ENCODE data around the gene S100A7.

S100A7 gene

GRCh38 chr1:153460551-153460950 lies at the start of gene S100A7:
Gene S100A7 (minus strand): TSS chr1:153460651. CDS start chr1:153459013, 1,638 bp downstream.
- DNase-seq: no peak

- peak; percentile 44 for DNase-seq
Observed at GRCh38 chr1:153509729-153510354, 49.4 kb upstream of the S100A7 start.

- no peak for DNase-seq
Observed at GRCh38 chr1:153509036-153509435, 48.6 kb upstream of the S100A7 start.

DNA sequence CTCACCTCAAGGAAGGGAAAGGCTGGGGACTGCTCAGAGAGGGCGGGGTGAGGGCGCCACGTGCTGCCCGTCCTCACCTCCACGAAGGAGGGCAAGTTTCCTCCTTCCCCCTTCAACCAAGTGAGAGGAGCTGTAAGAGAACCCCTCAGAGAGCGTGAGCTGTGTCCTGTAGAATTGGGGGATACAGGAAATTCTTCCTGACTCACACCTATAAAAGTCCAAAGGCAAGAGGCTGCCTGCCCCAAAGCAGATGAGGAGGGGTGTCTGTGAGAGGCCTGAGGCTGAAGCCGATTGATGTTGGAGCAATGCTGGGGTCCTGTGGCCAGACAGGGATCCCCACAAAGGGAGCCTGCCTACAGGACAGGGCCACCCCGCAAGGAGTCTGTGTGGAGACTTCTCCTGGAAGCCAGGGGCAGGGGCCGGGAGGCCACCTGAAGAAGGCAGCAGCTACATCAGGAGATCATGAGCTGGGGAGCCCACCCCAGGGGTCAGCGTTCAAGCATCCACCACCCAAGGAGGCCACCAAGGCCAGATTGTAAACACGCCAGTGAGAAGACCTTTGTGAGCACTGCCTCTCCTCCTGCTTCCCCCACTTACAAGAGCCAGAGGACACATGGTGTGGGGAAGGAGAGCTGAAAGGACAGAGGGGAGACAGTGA lies 47.6 kb upstream of the S100A7 start:
- DNase-seq: no peak

DNA sequence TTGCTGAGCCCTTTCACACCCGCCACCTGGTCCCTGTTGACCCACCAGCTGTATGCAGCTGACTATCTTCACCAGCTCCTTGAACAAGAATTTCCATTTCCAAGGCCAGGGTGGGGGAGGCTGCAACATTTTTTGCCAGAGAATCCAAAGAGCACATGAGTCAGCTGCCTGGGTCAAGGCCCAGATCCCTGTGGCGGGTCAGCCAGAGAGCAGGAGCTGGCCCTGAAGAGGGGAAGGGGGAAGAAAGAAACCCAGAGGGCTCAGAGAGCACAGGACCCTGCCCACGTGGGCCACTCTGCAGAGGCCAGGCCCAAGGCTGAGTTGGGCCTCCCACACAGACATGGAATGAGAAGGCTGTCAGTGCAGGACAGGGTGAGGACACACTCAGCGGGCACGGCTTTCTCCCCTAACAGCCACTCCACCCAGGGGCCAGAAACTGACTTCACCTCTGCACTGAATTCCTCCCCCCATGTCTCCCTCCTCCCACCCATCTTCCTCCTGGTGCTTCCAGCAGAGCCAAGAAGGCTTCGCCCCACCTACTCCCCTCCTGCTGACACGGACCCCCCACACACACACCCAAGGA lies 46.5 kb upstream of the S100A7 start:
- DNase-seq: no peak

GRCh38 chr1:153506386-153506785 lies 45.9 kb upstream of the S100A7 start:
- no peak for DNase-seq

GRCh38 chr1:153505576-153505975 lies 45.1 kb upstream of the S100A7 start:
- no peak for DNase-seq

DNA sequence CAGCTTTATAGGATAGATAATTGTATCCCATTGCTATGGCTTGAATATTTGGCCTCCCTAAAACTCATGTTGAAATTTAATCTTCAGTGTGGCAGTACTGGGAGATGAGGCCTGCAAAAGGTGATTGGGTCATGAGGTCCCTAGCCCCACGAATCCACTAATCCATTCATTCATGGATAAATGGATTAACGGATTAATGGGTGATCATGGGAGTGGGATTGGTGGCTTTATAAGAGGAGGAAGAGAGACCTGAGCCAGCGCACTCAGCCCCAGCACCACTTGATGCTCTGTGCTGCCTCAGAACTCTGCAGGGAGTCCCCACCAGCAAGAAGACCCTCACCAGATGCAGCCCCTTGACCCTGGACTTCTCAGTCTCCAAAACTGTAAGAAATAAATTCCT lies 43.3 kb upstream of the S100A7 start:
- no peak for DNase-seq

- no peak for DNase-seq
Observed at GRCh38 chr1:153498746-153499145, 38.3 kb upstream of the S100A7 start.

- no peak for DNase-seq
Observed at GRCh38 chr1:153495536-153495935, 35.1 kb upstream of the S100A7 start.

DNA sequence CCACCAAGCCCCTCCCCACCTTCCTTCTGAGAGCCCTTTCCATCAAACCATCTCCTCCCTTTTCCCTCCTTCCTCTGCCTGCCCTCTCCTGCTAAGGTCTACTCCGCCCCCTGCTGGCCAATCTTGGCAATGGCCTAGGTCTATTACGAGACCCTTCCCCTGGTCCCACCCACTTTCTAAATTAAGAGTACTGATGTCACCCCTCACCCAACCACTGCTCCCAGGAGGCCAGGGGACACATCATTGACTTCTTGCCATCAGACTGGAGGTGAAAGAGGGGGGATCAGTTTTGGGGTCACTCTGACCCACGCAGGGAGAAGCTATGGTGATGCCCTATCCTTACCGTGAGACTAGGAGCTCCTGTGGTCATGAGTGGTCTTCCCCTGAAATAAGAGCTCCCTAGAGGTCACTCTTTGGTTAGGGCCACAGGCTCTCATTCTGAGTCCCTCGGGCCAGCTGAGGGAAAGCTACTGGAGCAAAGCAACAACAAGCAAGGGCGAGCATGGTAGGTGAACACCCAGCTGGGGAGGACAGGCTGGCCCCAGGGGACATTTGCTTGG lies 34.6 kb upstream of the S100A7 start:
- DNase-seq: peak; percentile 83

- no peak for DNase-seq
Observed at GRCh38 chr1:153493343-153493960, 33.0 kb upstream of the S100A7 start.

GRCh38 chr1:153490272-153491051 lies 30.0 kb upstream of the S100A7 start:
- DNase-seq: no peak

GRCh38 chr1:153488731-153489130 lies 28.3 kb upstream of the S100A7 start:
- no peak for DNase-seq

- DNase-seq: no peak
Observed at GRCh38 chr1:153487707-153488106, 27.3 kb upstream of the S100A7 start.

DNA sequence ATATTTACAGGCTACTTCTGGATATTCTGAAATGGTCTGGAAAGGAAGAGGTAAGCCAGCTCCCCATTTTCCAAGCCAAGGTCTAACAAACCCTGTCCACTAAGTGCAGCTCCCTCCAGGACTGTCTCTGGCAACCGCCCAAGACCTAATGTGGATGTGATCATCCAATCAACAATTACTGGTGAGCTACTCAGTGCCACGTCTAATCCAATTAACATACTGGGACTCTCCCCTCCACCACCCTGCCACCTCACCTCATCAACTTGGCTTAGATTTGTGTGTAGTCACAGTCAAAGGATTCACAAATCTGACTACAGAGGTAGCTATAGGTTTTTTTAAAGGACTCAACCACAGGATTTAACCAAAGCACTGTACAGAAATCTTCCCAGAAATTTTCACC lies 25.4 kb upstream of the S100A7 start:
- no peak for DNase-seq

DNA sequence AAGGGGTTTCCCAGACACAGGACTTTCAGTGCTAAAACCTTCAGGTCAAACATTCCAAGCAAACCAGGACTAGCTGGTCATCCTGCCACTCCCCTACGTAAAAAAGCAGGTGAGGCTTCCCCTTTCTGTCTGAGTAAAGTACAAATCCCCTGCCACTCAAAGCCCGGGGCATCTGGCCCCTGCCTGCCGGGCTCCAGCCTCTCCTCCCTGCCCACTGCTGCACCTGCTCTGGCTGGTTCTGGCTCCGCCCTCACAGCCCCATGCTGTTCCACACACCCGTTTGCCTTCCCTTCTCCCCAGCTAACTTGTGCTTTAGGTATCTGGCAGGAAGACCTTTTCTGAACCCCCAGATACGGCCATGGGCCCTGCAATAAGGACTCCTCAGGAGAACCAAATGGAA lies 23.3 kb upstream of the S100A7 start:
- DNase-seq: no peak

DNA sequence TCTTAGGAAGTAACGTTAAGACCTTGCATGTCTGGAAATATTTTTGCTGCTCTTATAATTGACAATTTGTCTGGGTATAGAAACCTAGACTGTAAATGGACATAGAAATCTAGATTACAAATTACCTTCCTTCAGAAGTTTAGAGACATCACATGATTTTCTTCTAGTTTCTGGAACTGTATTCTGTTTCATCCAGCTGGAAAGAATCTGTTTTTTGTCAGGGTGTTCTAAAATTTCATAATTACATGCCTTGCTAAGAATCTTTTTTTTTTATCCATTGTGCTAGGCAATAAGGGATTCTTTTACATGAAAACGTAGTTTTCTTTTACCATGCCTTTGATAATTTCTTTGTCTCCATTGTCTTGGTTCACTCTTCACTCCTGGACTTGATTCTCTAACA lies 20.7 kb upstream of the S100A7 start:
- DNase-seq: no peak

DNA sequence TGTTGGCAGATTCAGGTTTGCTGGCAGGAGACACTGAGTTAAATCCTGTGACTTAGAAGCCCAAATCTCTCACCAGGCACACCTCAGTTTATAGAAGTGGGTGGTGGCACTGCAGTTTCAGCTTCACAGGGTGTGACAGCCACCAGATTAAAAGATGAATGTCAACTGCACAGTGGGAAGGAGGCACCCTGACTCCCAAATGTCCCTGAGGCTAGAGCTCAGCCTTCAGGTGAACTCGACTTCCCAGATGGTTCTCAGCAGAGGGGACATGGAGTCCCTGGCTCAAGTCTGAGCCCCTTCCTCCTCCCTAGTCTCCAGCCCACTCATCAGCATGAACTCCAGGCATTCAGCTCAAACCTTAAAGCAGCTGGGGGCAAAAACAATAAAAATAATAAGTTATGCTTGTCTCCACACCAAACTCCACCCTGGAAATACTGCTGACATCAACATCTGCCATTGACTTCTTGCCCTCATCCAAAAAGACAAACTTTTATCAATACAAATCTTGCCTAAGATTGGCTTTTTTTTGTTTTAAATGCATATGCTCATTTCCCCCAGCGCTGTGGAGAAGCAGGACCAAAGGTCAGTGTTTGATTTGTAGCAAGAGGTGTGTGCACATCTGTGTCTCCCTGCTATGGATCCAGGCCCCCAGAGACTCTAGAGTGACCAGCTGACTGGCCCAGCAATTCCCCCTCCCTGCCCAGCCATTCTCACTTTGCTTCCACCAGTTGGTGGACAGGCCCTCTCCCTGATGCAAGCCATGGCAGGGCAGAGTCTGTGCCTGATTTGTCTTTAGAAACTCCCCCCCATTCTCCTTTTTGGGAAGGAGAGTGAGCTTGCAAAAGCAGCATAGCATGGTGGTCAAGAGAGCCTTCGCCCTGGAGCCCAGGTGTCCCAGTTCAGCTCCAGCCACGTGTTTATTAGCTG lies 18.5 kb upstream of the S100A7 start:
- no peak for DNase-seq

GRCh38 chr1:153478047-153478691 lies 17.7 kb upstream of the S100A7 start:
- no peak for DNase-seq

DNA sequence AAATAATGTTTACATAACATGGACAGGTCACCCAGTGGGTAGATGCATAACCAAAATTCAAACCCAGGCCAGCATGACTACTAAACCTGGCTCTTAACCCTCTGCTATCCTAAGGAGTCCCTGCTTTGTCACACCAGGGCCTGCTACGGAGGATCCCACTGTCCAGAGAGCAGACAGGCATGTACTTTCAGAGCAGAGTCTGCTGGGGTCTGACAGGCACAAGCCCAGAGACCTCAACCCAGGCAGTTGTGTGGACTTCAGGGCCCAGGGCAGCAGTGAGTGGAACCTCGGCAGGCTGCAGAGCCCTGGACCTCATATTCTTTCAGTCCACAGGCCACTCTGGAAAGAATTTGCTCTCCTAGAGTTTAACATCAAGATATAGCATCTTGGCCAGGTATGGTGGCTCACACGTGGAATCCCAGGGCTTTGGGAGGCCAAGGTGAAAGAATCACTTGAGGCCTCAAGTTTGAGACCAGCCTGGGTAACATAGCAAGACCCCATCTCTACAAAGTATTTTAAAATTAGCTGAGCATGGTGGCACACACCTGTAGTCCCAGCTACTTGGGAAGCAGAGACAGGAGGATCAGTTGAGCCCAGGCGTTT lies 16.1 kb upstream of the S100A7 start:
- no peak for DNase-seq
